ENCODE measurements around the gene RNF212.
A peak's percentile ranks its signal among the peaks of the same experiment; 100 is the strongest.

RNF212 gene

GRCh38 chr4:1153567-1154090 lies 40.3 kb upstream of the RNF212 start:
- peak overlapping the region; percentile 89 for H3K27ac ChIP-seq
- no peak for TF ChIP-seq ZFX (IDR thresholded peaks at IDR 0.05)
- TF ChIP-seq, protein P1, sequence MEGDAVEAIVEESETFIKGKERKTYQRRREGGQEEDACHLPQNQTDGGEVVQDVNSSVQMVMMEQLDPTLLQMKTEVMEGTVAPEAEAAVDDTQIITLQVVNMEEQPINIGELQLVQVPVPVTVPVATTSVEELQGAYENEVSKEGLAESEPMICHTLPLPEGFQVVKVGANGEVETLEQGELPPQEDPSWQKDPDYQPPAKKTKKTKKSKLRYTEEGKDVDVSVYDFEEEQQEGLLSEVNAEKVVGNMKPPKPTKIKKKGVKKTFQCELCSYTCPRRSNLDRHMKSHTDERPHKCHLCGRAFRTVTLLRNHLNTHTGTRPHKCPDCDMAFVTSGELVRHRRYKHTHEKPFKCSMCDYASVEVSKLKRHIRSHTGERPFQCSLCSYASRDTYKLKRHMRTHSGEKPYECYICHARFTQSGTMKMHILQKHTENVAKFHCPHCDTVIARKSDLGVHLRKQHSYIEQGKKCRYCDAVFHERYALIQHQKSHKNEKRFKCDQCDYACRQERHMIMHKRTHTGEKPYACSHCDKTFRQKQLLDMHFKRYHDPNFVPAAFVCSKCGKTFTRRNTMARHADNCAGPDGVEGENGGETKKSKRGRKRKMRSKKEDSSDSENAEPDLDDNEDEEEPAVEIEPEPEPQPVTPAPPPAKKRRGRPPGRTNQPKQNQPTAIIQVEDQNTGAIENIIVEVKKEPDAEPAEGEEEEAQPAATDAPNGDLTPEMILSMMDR (conservative IDR thresholded peaks at IDR 0.05), result no peak

- TF ChIP-seq, protein P1 (conservative IDR thresholded peaks at IDR 0.05), result no peak
- TF ChIP-seq ZFX (IDR thresholded peaks at IDR 0.05), result no peak
- H3K27ac ChIP-seq, result peak overlapping the region; percentile 93
Observed at GRCh38 chr4:1152290-1152689, 38.9 kb upstream of the RNF212 start.

GRCh38 chr4:1151541-1151940 lies 38.2 kb upstream of the RNF212 start:
- TF ChIP-seq, protein P1 (conservative IDR thresholded peaks at IDR 0.05), result no peak
- no peak for TF ChIP-seq ZFX (IDR thresholded peaks at IDR 0.05)
- peak overlapping the region; percentile 93 for H3K27ac ChIP-seq

- peak overlapping the region; percentile 93 for H3K27ac ChIP-seq
- TF ChIP-seq, protein P1 (conservative IDR thresholded peaks at IDR 0.05), result no peak
- no peak for TF ChIP-seq ZFX (IDR thresholded peaks at IDR 0.05)
Observed at GRCh38 chr4:1150875-1151274, 37.5 kb upstream of the RNF212 start.

GRCh38 chr4:1139860-1140259 lies 26.5 kb upstream of the RNF212 start:
- no peak overlapping the region for H3K27ac ChIP-seq
- TF ChIP-seq, protein P1 (conservative IDR thresholded peaks at IDR 0.05), result no peak
- TF ChIP-seq ZFX (IDR thresholded peaks at IDR 0.05), result no peak

DNA sequence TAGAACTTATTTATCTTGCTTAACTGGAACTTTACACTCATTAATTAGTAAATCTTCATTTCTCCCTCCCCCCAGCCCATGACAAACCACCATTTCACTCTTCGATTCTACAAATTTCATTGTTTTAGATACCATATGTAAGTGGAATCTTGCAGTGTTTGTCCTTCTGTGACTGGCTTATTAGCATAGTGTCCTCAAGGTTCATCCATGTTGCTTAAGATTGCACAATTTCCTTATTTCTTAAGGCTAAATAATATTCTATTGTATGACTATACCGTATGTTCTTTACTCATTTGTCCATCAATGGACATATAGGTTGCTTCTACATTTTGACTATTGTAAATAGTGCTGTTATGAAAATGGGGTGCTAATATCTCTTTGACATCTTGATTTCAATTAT lies 24.5 kb upstream of the RNF212 start:
- no peak overlapping the region for H3K27ac ChIP-seq
- no peak for TF ChIP-seq ZFX (IDR thresholded peaks at IDR 0.05)
- TF ChIP-seq, protein P1 (conservative IDR thresholded peaks at IDR 0.05), result no peak

GRCh38 chr4:1137063-1137776 lies 23.9 kb upstream of the RNF212 start:
- TF ChIP-seq ZFX (IDR thresholded peaks at IDR 0.05), result no peak
- TF ChIP-seq, protein P1 (conservative IDR thresholded peaks at IDR 0.05), result no peak
- no peak overlapping the region for H3K27ac ChIP-seq
